SU-DHL-6 (cell line): ENCODE data around the gene EMILIN1.

Experiments used
- H2AFZ ChIP-seq: fragments of 200-600 bp; sonication (generic); 2 replicates; pipeline ENCODE4 v1.6.1; 2014; ENCODE audit warnings: low read depth, mild to moderate bottlenecking, moderate library complexity, mixed read lengths, antibody characterized with exemption, low read length; ENCODE audit not compliant: severe bottlenecking
- H3F3A ChIP-seq: fragments of 200-600 bp; shearing (Covaris generic); 2 replicates; pipeline ENCODE4 v1.6.0; 2016; ENCODE audit warnings: antibody characterized with exemption, mild to moderate bottlenecking; ENCODE audit not compliant: insufficient read depth
- H3K27ac ChIP-seq: fragments of 200-600 bp; sonication (generic); 2 replicates; pipeline ENCODE4 v1.5.1; 2016; ENCODE audit warnings: low read depth, mild to moderate bottlenecking, low read length, moderate library complexity, mixed read lengths
- H3K27me3 ChIP-seq: fragments of 200-600 bp; sonication (generic), shearing (Covaris generic); 2 replicates; pipeline ENCODE4 v1.6.0; 2014; ENCODE audit warnings: mild to moderate bottlenecking, low read length
- H3K36me3 ChIP-seq: fragments of 200-600 bp; sonication (generic); 2 replicates; pipeline ENCODE4 v1.6.1; 2014; ENCODE audit warnings: mild to moderate bottlenecking, low read length, mixed read lengths
- H3K4me2 ChIP-seq: fragments of 300-600, 200-600 bp; shearing (Covaris generic), sonication (generic); 2 replicates; pipeline ENCODE4 v1.6.0; 2014; ENCODE audit warnings: low read length, low read depth, mild to moderate bottlenecking; ENCODE audit not compliant: poor library complexity, severe bottlenecking
- H3K4me3 ChIP-seq: fragments of 200-600 bp; sonication (generic); 2 replicates; pipeline ENCODE4 v1.5.1; 2014; ENCODE audit warnings: antibody characterized with exemption, low read length, mild to moderate bottlenecking, mixed read lengths; ENCODE audit not compliant: insufficient read depth, poor library complexity, severe bottlenecking
- H3K79me2 ChIP-seq: fragments of 200-600 bp; sonication (generic); 2 replicates; pipeline ENCODE4 v1.6.1; 2014; ENCODE audit warnings: mild to moderate bottlenecking, low read length, moderate library complexity; ENCODE audit not compliant: insufficient read depth
- H3K9ac ChIP-seq: fragments of 200-600 bp; sonication (generic); 2 replicates; pipeline ENCODE4 v1.7.0; 2014; ENCODE audit warnings: mild to moderate bottlenecking, low read length
- H3K9me2 ChIP-seq: fragments of 200-600 bp; sonication (generic); replicated peaks from 2 replicates; pipeline ENCODE4 v1.6.1; 2014; ENCODE audit warnings: low read length; ENCODE audit not compliant: insufficient read depth
- H3K9me3 ChIP-seq: fragments of 200-600 bp; sonication (generic); 2 replicates; pipeline ENCODE4 v1.6.1; 2014; ENCODE audit warnings: low read length, mixed read lengths; ENCODE audit not compliant: insufficient read depth
- H4K20me1 ChIP-seq: fragments of 200-600 bp; sonication (generic); 2 replicates; pipeline ENCODE4 v1.6.1; 2014; ENCODE audit warnings: low read depth, mild to moderate bottlenecking, antibody characterized with exemption, low read length, moderate library complexity, mixed read lengths
- CTCF ChIP-seq: fragments of 200-600 bp; sonication (generic); IDR thresholded peaks from one replicate; pipeline ENCODE4 v1.5.1; 2017; ENCODE audit warnings: antibody characterized with exemption, mild to moderate bottlenecking, low read length, moderate library complexity; ENCODE audit not compliant: insufficient read depth, poor library complexity, severe bottlenecking
- EZH2phosphoT487 ChIP-seq: fragments of 200-600 bp; sonication (generic), shearing (Covaris generic); conservative IDR thresholded peaks from 2 replicates; pipeline ENCODE4 v1.6.1; 2018; ENCODE audit warnings: mild to moderate bottlenecking, antibody characterized with exemption, low read length, moderate library complexity, mixed read lengths

The EMILIN1 gene

GRCh38 chr2:27086090-27086723, 7.8 kb downstream of the EMILIN1 start:
- Histone ChIP-seq H3F3A (0 out of 2 replicates have a peak, but pooled peaks cover 3% of the 10 kb centered on the region), H3K4me2 (peak overlapping the region; percentile 75), H3K9me2 (no peaks in the 10 kb centered on the region), H4K20me1 (no peaks in the 10 kb centered on the region), H3K79me2 (no peaks in the 10 kb centered on the region), H3K9me3 (no peaks in the 10 kb centered on the region), H2AFZ (peak overlapping the region; percentile 93), H3K4me3 (peak overlapping the region; percentile 62), H3K36me3 (no peaks in the 10 kb centered on the region), H3K9ac (peak overlapping the region; percentile 69), H3K27ac (no peak overlapping the region), H3K27me3 (no peaks in the 10 kb centered on the region)
- TF ChIP-seq CTCF (peak; percentile 64), EZH2phosphoT487 (no peak)

GRCh38 chr2:27086724-27087593, 8.5 kb downstream of the EMILIN1 start, which contains the start of gene KHK:
TSS of gene KHK (plus strand) at chr2:27086772. CDS start at chr2:27087260, 488 bp downstream.
- Histone ChIP-seq H2AFZ (peak within 1 kb of the TSS; percentile 93), H3K27ac (no peak within 1 kb of the TSS)

DNA sequence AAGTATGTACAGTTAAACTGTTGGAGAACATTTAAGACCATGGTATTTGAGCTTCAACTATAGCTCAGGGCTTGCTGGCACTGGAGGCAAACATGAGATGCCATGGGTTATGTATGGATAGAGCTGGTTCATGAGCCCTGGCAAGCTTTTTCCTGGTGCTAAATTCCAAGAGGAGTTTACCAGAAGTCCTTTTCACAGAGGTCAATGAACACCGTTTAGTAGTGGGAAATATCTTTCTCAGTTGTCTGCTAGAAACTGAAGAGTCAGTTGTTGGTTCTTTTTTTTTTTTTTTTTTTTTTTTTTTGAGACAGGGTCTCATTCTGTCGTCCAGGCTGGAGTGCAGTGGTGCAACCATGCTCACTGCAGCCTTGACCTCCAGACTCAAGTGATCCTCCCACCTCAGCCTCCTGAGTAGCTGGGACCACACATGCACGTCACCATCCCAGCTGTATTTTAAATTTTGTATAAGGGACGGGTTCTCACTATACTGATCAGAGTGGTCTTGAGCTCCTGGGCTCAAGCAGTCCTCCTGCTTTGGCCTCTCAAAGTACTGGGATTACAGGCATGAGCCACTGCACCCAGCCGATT, 9.5 kb downstream of the EMILIN1 start:
- Histone ChIP-seq H3K4me2 (no peak overlapping the region), H3K9me2 (no peaks in the 10 kb centered on the region), H3K36me3 (no peaks in the 10 kb centered on the region), H3K79me2 (no peaks in the 10 kb centered on the region), H3F3A (0 out of 2 replicates have a peak, but pooled peaks cover 3% of the 10 kb centered on the region), H3K9ac (no peak overlapping the region), H3K27me3 (no peaks in the 10 kb centered on the region), H3K9me3 (no peaks in the 10 kb centered on the region), H3K27ac (no peak overlapping the region), H4K20me1 (no peaks in the 10 kb centered on the region), H3K4me3 (no peak overlapping the region), H2AFZ (no peak overlapping the region)
- TF ChIP-seq CTCF (no peak), EZH2phosphoT487 (no peak)

More at GRCh38 chr2:27086724-27087593, 8.5 kb downstream of the EMILIN1 start, which contains the start of gene KHK:
- Histone ChIP-seq H3K27me3 (no peaks in the 10 kb centered on the region), H3K9me3 (no peaks in the 10 kb centered on the region), H3K4me3 (peak within 1 kb of the TSS; percentile 62), H3K4me2 (peak within 1 kb of the TSS; percentile 75), H3F3A (0 out of 2 replicates have a peak, but pooled peaks cover 3% of the 10 kb centered on the region), H3K9me2 (no peaks in the 10 kb centered on the region), H3K9ac (peak within 1 kb of the TSS; percentile 69), H3K79me2 (no peaks in the 10 kb centered on the region), H3K36me3 (no peaks in the 10 kb centered on the region), H4K20me1 (no peaks in the 10 kb centered on the region)
- TF ChIP-seq CTCF (no peak), EZH2phosphoT487 (no peak)
